ENCODE measurements around the gene DYNLT2. TPM values are rescaled to one million over a fixed set of nuclear protein-coding genes. Genes with fewer than 3 reads are reported as not detected.

DYNLT2 gene
- total and polyA plus RNA-seq, 2 donors from 2014 or later: 1.9 to 2.6 TPM

- DNase-seq (peak in 3 of 5 donors; percentile 50 to 65 (median 60)), FAIRE-seq (no peak)
- Histone ChIP-seq H3K27me3 (ENCODE audit: control insufficient read depth, insufficient read depth, low read length) (no peaks in the 10 kb centered on the region), H3K4me1 (ENCODE audit: control insufficient read depth in 2 of 3, insufficient read depth in 2 of 3, low read depth in 1 of 3, low read length in 3 of 3) (no peaks in the 10 kb centered on the region), H3K9me3 (ENCODE audit: control insufficient read depth in 2 of 3, insufficient read depth in 1 of 3, low read length in 3 of 3) (no peaks in the 10 kb centered on the region), H3K4me3 (ENCODE audit: low read length in 3 of 3) (no peak overlapping the region), H3K9ac (ENCODE audit: low read length in 3 of 3) (no peak overlapping the region), H3K36me3 (ENCODE audit: control insufficient read depth in 2 of 3, insufficient read depth in 3 of 3, low read length in 3 of 3) (peaks cover 7 to 50% (median 35%) of the 10 kb centered on the region in 3 donors), H3K27ac (ENCODE audit: low read depth in 2 of 2, low read length in 2 of 2) (no peak overlapping the region)
- intact Hi-C loops (cut with DNase I): no loop called here
- TF ChIP-seq CTCF (IDR thresholded peaks at IDR 0.05; ENCODE audit: borderline replicate concordance, extremely low read depth, insufficient read depth): no peak
Measured at GRCh38 chr6:169763881-169764280, 12.5 kb upstream of the DYNLT2 start.

GRCh38 chr6:169763308-169763707 lies 11.9 kb upstream of the DYNLT2 start:
- FAIRE-seq: no peak
- TF ChIP-seq CTCF (IDR thresholded peaks at IDR 0.05; ENCODE audit: borderline replicate concordance, extremely low read depth, insufficient read depth): no peak
- Histone ChIP-seq H3K36me3 (ENCODE audit: control insufficient read depth in 2 of 3, insufficient read depth in 3 of 3, low read length in 3 of 3) (peaks cover 11 to 51% (median 36%) of the 10 kb centered on the region in 3 donors), H3K27me3 (ENCODE audit: control insufficient read depth, insufficient read depth, low read length) (no peaks in the 10 kb centered on the region), H3K4me3 (ENCODE audit: low read length in 3 of 3) (no peak overlapping the region), H3K9ac (ENCODE audit: low read length in 3 of 3) (no peak overlapping the region), H3K4me1 (ENCODE audit: control insufficient read depth in 2 of 3, insufficient read depth in 2 of 3, low read depth in 1 of 3, low read length in 3 of 3) (no peaks in the 10 kb centered on the region), H3K27ac (ENCODE audit: low read depth in 2 of 2, low read length in 2 of 2) (no peak overlapping the region), H3K9me3 (ENCODE audit: control insufficient read depth in 2 of 3, insufficient read depth in 1 of 3, low read length in 3 of 3) (no peaks in the 10 kb centered on the region)
- intact Hi-C loops (cut with DNase I): no loop called here
- no peak for DNase-seq

- peaks cover 5 to 10% (median 6%) of the 10 kb centered on the region in 3 donors for H3K4me1 ChIP-seq (ENCODE audit: control insufficient read depth in 2 of 3, insufficient read depth in 2 of 3, low read depth in 1 of 3, low read length in 3 of 3)
- no peak overlapping the region for H3K9ac ChIP-seq (ENCODE audit: low read length in 3 of 3)
- H3K27me3 ChIP-seq (ENCODE audit: control insufficient read depth, insufficient read depth, low read length): no peaks in the 10 kb centered on the region
- DNase-seq: no peak
- no peak for TF ChIP-seq CTCF (IDR thresholded peaks at IDR 0.05; ENCODE audit: borderline replicate concordance, extremely low read depth, insufficient read depth)
- H3K36me3 ChIP-seq (ENCODE audit: control insufficient read depth in 2 of 3, insufficient read depth in 3 of 3, low read length in 3 of 3): peaks cover 6 to 21% (median 14%) of the 10 kb centered on the region in 3 donors
- no peak overlapping the region for H3K4me3 ChIP-seq (ENCODE audit: low read length in 3 of 3)
- intact Hi-C loops (cut with DNase I): no loop called here
- no peak overlapping the region for H3K27ac ChIP-seq (ENCODE audit: low read depth in 2 of 2, low read length in 2 of 2)
- no peak for FAIRE-seq
- H3K9me3 ChIP-seq (ENCODE audit: control insufficient read depth in 2 of 3, insufficient read depth in 1 of 3, low read length in 3 of 3): no peaks in the 10 kb centered on the region
Measured at GRCh38 chr6:169755162-169755561, 3.8 kb upstream of the DYNLT2 start.
